Prostate gland (tissue), 2 donors: ENCODE data around the gene SCD. TPM values are rescaled to one million over a fixed set of nuclear protein-coding genes. Genes with fewer than 3 reads are reported as not detected.

ENCODE experiments used
- DNase-seq: peaks from one replicate; pipeline ENCODE4 v3.0.0-alpha.2; 2019; ENCODE audit warnings: low spot score
- H3K27ac ChIP-seq, 2 donors: fragments of 200-600 bp; sonication (generic); 2 replicates each; pipeline ENCODE4 v1.5.1; 2017 to 2019
- H3K27me3 ChIP-seq: fragments of 200-600 bp; sonication (generic); replicated peaks from 2 replicates; pipeline ENCODE4 v1.5.1; 2019; ENCODE audit not compliant: insufficient read depth
- H3K36me3 ChIP-seq, 2 donors: fragments of 200-600 bp; sonication (generic); 1 replicate in 1 of 2; 2 replicates in 1 of 2; pipeline versions ENCODE4 v1.5.1 to v1.8.1; 2017 to 2019
- H3K4me1 ChIP-seq: fragments of 200-600 bp; sonication (generic); replicated peaks from 2 replicates; pipeline ENCODE4 v1.5.1; 2019
- H3K4me3 ChIP-seq, 2 donors: fragments of 200-600 bp; sonication (generic); 2 replicates each; pipeline ENCODE4 v1.5.1; 2017 to 2019
- H3K9me3 ChIP-seq: fragments of 200-600 bp; sonication (generic); 2 replicates; pipeline ENCODE4 v1.5.1; 2017
- CTCF ChIP-seq, 4 experiments: fragments of 200-600 bp in 2 of 4; fragments of 450-650 bp in 2 of 4; sonication (generic) in 2 of 4; IDR thresholded peaks; 1 replicate in 3 of 4; 2 replicates in 1 of 4; pipeline ENCODE4 v1.5.1; 2016 to 2019; ENCODE audit warnings: antibody characterized with exemption in 4 of 4, mild to moderate bottlenecking in 2 of 4, moderate library complexity in 2 of 4
- POLR2A ChIP-seq: fragments of 450-650 bp; IDR thresholded peaks from one replicate; pipeline ENCODE4 v1.6.1; 2016; ENCODE audit warnings: antibody characterized with exemption, mild to moderate bottlenecking
- POLR2AphosphoS5 ChIP-seq: sonication (generic); formaldehyde crosslinking; IDR thresholded peaks from one replicate; pipeline ENCODE4 v1.6.1; 2017; ENCODE audit warnings: antibody characterized with exemption
- WGBS: methylation state at CpG from one replicate; pipeline ENCODE4 v1.1.5; 2018; 5-methylcytosine and 5-hydroxymethylcytosine counted together
- intact Hi-C: fragments of 100-400 bp; cut with DNase I; formaldehyde crosslinking; loops from one replicate; pipeline ENCODE4 v1.14.2; 2022
- total RNA-seq, 2 donors: library from RNA; depleted of rRNA; stranded (reverse); fragments of >200 nt; gene quantifications; one replicate each; pipeline ENCODE4 v1.1.0, GENCODE V29; 2016

The SCD gene
- total RNA-seq, 2 donors from 2014 or later: 95.5 to 179 TPM

GRCh38 chr10:100342627-100342972, 4.4 kb upstream of the SCD start:
- intact Hi-C loops: loop anchor here (5.0 kb wide), 1 partner anchor 175 kb away; the partner anchor contains the start of gene SEC31B
- no peak overlapping the region for H3K4me3 ChIP-seq
- no peaks in the 10 kb centered on the region for H3K9me3 ChIP-seq
- H3K27me3 ChIP-seq: no peaks in the 10 kb centered on the region
- 74% methylated on average over 7 of the region's 7 CpGs for WGBS
- DNase-seq: no peak
- no peak for TF ChIP-seq POLR2A
- no peak for TF ChIP-seq POLR2AphosphoS5
- H3K27ac ChIP-seq: peak overlapping the region in 1 of 2 donors; percentile 63
- peaks cover 6% of the 10 kb centered on the region for H3K4me1 ChIP-seq
- H3K36me3 ChIP-seq: no peaks in the 10 kb centered on the region

GRCh38 chr10:100344241-100344788, 2.7 kb upstream of the SCD start:
- WGBS: 82% methylated on average over 3 of the region's 3 CpGs
- no peak for DNase-seq
- Histone ChIP-seq H3K4me3 (no peak overlapping the region), H3K27ac (no peak overlapping the region), H3K4me1 (peaks cover 6% of the 10 kb centered on the region), H3K36me3 (no peaks in the 10 kb centered on the region), H3K27me3 (no peaks in the 10 kb centered on the region), H3K9me3 (no peaks in the 10 kb centered on the region)
- TF ChIP-seq POLR2A: no peak
- TF ChIP-seq CTCF (IDR thresholded peaks at IDR 0.05): no peak
- no peak for TF ChIP-seq POLR2AphosphoS5
- intact Hi-C loops: loop anchor here (5.0 kb wide), 1 partner anchor 173 kb away; the partner anchor contains the start of gene SEC31B

- no peak for DNase-seq
- intact Hi-C loops: no loop called here
- Histone ChIP-seq H3K9me3 (no peaks in the 10 kb centered on the region), H3K36me3 (no peaks in the 10 kb centered on the region), H3K4me3 (peak overlapping the region in 1 of 2 donors; percentile 82), H3K4me1 (peaks cover 6% of the 10 kb centered on the region), H3K27ac (peak overlapping the region; percentile 84 to 88), H3K27me3 (no peaks in the 10 kb centered on the region)
- TF ChIP-seq CTCF (IDR thresholded peaks at IDR 0.05) (no peak), POLR2AphosphoS5 (no peak), POLR2A (no peak)
- 64% methylated on average over 9 of the region's 9 CpGs for WGBS
Observed at GRCh38 chr10:100345570-100346330, 1.3 kb upstream of the SCD start.

- Histone ChIP-seq H3K9me3 (no peaks in the 10 kb centered on the region), H3K36me3 (no peaks in the 10 kb centered on the region), H3K27me3 (no peaks in the 10 kb centered on the region), H3K4me1 (peaks cover 6% of the 10 kb centered on the region), H3K27ac (peak overlapping the region; percentile 84 to 88), H3K4me3 (peak overlapping the region; percentile 56 to 82)
- TF ChIP-seq POLR2A (no peak), POLR2AphosphoS5 (no peak)
- WGBS: 2% methylated on average over 11 of the region's 36 CpGs
- intact Hi-C loops: no loop called here
- DNase-seq: peak; percentile 54
Observed at GRCh38 chr10:100346351-100346764, 675 bp upstream of the SCD start.

- WGBS: 10% methylated on average over 31 of the region's 32 CpGs
- intact Hi-C loops: no loop called here
Observed at GRCh38 chr10:100347568-100348195, 649 bp downstream of the SCD start.

More at GRCh38 chr10:100347568-100348195, 649 bp downstream of the SCD start:
- no peaks in the 10 kb centered on the region for H3K9me3 ChIP-seq
- H3K4me3 ChIP-seq: peak overlapping the region; percentile 56 to 82
- H3K27me3 ChIP-seq: no peaks in the 10 kb centered on the region
- TF ChIP-seq CTCF (IDR thresholded peaks at IDR 0.05) (no peak), POLR2AphosphoS5 (no peak), POLR2A (no peak)
- H3K4me1 ChIP-seq: no peaks in the 10 kb centered on the region
- H3K36me3 ChIP-seq: no peaks in the 10 kb centered on the region
- DNase-seq: no peak
- H3K27ac ChIP-seq: peak overlapping the region; percentile 84 to 88
